Progenitor cell of endocrine pancreas (in vitro differentiated cells): ENCODE data around the gene FAM83F. TPM values are rescaled to one million over a fixed set of nuclear protein-coding genes. Genes with fewer than 3 reads are reported as not detected.
"Not testable (repeated sequence)": the region's sequence is repeated elsewhere in the genome, so short reads cannot be mapped to it uniquely, and the experiment has no call there.

Source experiments
- DNase-seq: peaks from one replicate; pipeline ENCODE4 v3.0.0; 2021; ENCODE audit warnings: low spot score; ENCODE audit not compliant: unreplicated experiment
- H3K27ac Mint-ChIP-seq: 2 replicates; pipeline ENCODE4 v1.8.0; 2021; ENCODE audit warnings: mild to moderate bottlenecking, moderate library complexity, mixed read lengths
- H3K27me3 Mint-ChIP-seq: 2 replicates; pipeline ENCODE4 v1.8.0; 2021; ENCODE audit warnings: mixed read lengths
- H3K36me3 Mint-ChIP-seq: 2 replicates; pipeline ENCODE4 v1.8.0; 2022; ENCODE audit warnings: mixed read lengths; ENCODE audit not compliant: insufficient read depth
- H3K4me1 Mint-ChIP-seq: 2 replicates; pipeline ENCODE4 v1.8.0; 2021; ENCODE audit warnings: low read depth, mixed read lengths
- H3K4me3 Mint-ChIP-seq: 2 replicates; pipeline ENCODE4 v1.8.0; 2021; ENCODE audit warnings: low read depth, mild to moderate bottlenecking, moderate library complexity, mixed read lengths
- H3K9me3 Mint-ChIP-seq: 2 replicates; pipeline ENCODE4 v1.8.0; 2021; ENCODE audit warnings: low read depth, mixed read lengths
- total RNA-seq: library from RNA; stranded (reverse); gene quantifications from 2 replicates; pipeline ENCODE4 v1.2.1, GENCODE V29; 2021
- TF ChIP-seq, protein P1 (sequence below): fragments of 200-600 bp; sonication (generic); IDR thresholded peaks from one replicate; pipeline ENCODE4 v1.5.0; 2021; ENCODE audit warnings: antibody characterized with exemption, mild to moderate bottlenecking; ENCODE audit not compliant: unreplicated experiment

The FAM83F gene
- total RNA-seq, 1 donor from 2014 or later = 19.8 TPM

DNA sequence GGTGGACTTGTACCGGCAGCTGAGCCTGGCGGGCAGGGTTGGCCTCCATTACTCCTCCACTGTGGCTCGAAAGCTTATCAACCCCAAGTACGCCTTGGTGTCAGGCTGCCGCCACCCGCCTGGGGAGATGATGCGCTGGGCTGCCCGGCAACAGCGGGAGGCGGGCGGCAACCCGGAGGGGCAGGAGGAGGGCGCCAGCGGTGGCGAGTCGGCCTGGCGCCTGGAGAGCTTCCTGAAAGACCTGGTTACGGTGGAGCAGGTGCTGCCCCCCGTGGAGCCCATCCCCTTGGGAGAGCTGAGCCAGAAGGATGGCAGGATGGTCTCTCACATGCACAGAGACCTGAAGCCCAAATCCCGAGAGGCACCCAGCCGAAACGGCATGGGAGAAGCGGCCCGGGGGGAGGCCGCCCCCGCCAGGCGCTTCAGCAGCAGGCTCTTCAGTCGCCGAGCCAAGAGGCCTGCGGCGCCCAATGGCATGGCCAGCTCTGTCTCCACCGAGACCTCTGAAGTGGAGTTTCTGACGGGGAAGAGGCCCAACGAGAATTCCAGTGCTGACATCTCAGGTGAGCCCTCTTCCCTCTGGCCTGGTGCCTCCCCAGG lies 26.7 kb downstream of the FAM83F start:
- Mint-ChIP-seq H3K36me3 (peaks cover 5% of the 10 kb centered on the region), H3K4me3 (no peak overlapping the region), H3K27me3 (no peaks in the 10 kb centered on the region), H3K9me3 (no peaks in the 10 kb centered on the region), H3K27ac (no peak overlapping the region), H3K4me1 (no peaks in the 10 kb centered on the region)
- DNase-seq = no peak
- TF ChIP-seq, protein P1, sequence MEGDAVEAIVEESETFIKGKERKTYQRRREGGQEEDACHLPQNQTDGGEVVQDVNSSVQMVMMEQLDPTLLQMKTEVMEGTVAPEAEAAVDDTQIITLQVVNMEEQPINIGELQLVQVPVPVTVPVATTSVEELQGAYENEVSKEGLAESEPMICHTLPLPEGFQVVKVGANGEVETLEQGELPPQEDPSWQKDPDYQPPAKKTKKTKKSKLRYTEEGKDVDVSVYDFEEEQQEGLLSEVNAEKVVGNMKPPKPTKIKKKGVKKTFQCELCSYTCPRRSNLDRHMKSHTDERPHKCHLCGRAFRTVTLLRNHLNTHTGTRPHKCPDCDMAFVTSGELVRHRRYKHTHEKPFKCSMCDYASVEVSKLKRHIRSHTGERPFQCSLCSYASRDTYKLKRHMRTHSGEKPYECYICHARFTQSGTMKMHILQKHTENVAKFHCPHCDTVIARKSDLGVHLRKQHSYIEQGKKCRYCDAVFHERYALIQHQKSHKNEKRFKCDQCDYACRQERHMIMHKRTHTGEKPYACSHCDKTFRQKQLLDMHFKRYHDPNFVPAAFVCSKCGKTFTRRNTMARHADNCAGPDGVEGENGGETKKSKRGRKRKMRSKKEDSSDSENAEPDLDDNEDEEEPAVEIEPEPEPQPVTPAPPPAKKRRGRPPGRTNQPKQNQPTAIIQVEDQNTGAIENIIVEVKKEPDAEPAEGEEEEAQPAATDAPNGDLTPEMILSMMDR = no peak

DNA sequence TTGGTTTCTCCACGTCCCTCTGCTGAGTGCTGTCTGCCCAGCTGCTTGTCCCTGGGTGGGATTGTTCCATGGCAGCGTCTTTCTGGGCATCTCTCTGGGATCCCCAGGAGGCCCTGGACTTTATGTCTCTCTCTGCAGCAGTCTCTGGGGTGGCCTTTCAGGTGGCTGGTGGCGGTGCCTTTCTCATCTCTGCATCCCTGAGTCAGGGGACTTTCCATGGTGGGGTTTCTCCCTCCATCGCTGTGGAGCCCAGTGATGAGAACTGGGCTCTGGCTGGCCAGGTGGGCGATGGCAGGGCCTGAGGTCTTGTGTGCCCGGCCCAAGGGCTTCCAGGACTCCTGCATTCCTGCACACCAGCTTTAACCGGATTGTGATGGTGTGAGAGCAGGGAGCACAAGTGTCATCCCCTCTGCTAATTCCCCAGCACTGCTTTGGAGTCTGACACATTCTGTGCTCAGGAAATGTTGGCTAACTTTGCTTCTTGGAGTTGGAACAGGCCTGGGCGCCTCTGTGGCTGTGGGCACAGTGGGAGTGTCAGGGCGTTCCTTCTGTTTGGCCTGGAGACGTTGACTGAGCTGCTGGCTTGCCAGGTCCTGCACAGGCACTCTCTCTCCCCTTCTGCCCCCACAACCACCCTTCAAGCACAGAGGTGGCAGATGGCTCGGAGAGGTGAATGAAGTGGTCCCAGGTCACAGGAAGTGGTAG lies 27.9 kb downstream of the FAM83F start:
- Mint-ChIP-seq H3K36me3 (peaks cover 5% of the 10 kb centered on the region), H3K27me3 (no peaks in the 10 kb centered on the region), H3K4me3 (no peak overlapping the region), H3K9me3 (no peaks in the 10 kb centered on the region), H3K4me1 (no peaks in the 10 kb centered on the region), H3K27ac (no peak overlapping the region)
- DNase-seq = no peak
- TF ChIP-seq, protein P1 = no peak

DNA sequence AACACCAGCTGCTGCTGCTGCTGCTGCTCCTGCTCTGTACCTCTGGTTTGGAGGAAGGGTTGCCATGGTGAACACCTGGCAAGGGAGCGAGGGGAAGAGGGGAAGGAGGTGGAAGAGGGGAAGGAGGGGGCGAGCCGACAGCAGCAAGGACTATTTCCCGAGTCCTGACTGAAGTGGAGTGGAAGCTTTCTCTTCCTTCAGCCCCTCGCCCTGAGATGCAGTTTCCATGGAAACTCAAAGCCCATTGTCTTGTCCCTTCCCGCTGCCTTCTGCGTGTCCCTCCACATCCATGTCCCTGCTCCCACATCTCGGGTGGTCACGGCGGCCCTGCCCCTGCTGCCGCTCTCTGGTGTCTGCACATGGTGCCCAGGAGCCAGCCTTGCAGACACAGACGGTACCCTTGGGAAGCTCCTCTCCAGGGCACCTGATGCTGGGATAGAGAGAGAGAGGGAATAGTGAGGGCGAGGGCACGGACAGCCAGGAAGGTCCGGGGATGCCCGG lies 28.6 kb downstream of the FAM83F start:
- Mint-ChIP-seq H3K4me1 (no peaks in the 10 kb centered on the region), H3K4me3 (no peak overlapping the region), H3K36me3 (peaks cover 5% of the 10 kb centered on the region), H3K27me3 (no peaks in the 10 kb centered on the region), H3K27ac (no peak overlapping the region), H3K9me3 (no peaks in the 10 kb centered on the region)
- DNase-seq = no peak
- TF ChIP-seq, protein P1 = no peak

DNA sequence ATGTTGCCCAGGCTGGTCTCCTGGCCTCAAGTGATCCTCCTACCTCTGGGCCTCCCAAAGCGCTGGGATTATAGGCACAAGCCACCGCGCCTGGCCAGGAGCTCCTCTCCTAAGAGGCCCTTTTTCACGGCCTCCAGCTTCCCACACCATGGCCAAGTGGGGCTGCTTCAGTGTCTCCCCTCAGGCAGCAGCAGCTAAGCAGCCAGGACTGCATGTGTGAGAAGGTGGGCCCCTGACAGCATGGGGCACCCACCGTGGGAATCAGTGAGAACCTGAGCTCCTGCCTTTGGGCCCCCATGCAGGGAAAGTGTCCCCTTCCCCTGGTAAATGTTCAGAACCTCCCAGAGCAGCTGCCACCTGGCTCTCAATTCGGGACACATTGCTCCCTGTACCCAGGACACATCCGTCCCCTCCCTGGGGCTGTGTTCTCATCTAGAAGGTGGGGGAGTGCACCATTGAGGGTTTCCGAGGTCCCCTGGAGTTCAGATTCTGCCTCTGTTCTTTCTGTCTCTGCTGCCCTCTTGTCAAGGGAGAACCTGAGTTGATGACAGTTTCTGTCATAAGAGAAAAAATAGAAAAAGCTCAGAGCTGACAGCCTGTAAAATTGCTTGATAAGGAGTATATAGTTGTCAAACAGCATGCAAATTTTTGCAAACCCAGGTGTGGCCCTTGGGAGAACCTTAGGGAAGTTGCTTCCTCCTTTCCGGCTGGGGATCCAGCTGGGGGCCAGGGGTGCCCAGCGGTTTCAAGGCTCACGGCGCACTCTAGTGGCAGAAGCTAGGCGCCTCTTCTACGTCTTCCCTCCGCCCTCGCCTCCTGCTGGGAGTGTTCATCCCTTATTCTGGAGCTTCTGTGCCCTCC lies 29.7 kb downstream of the FAM83F start:
- H3K27ac Mint-ChIP-seq = no peak overlapping the region
- TF ChIP-seq, protein P1 = peak; percentile 89
- H3K27me3 Mint-ChIP-seq = no peaks in the 10 kb centered on the region
- no peaks in the 10 kb centered on the region for H3K4me1 Mint-ChIP-seq
- peak; percentile 57 for DNase-seq
- no peaks in the 10 kb centered on the region for H3K9me3 Mint-ChIP-seq
- no peak overlapping the region for H3K4me3 Mint-ChIP-seq
- peaks cover 5% of the 10 kb centered on the region for H3K36me3 Mint-ChIP-seq

DNA sequence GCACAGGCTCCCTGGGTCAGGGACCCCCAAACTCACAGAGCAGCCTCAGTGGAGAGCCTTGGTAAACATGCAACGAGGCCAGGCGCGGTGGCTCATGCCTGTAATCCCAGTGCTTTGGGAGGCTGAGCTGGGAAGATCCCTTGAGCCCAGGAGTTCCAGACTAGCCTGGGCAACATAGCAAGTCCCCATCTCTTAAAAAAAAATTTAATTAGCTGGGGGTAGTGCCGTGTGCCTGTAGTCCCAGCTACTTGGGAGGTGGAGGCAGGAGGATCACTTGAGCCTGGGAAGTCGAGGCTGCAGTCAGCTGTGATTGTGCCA lies 30.3 kb downstream of the FAM83F start:
- DNase-seq, H3K4me1 Mint-ChIP-seq, H3K27me3 Mint-ChIP-seq, H3K36me3 Mint-ChIP-seq, H3K27ac Mint-ChIP-seq, H3K9me3 Mint-ChIP-seq, H3K4me3 Mint-ChIP-seq: not testable (repeated sequence)
- TF ChIP-seq, protein P1 = peak; percentile 7
